NCI-H446 (cell line): ENCODE results near the gene DDX41.
"Not testable (repeated sequence)": the region's sequence is repeated elsewhere in the genome, so short reads cannot be mapped to it uniquely, and the experiment has no call there.

Experiments used
- DNase-seq, 2 experiments: peaks; one replicate each; lab custom pipeline; 2025; lab: John Stamatoyannopoulos, UW

DDX41 gene

DNA sequence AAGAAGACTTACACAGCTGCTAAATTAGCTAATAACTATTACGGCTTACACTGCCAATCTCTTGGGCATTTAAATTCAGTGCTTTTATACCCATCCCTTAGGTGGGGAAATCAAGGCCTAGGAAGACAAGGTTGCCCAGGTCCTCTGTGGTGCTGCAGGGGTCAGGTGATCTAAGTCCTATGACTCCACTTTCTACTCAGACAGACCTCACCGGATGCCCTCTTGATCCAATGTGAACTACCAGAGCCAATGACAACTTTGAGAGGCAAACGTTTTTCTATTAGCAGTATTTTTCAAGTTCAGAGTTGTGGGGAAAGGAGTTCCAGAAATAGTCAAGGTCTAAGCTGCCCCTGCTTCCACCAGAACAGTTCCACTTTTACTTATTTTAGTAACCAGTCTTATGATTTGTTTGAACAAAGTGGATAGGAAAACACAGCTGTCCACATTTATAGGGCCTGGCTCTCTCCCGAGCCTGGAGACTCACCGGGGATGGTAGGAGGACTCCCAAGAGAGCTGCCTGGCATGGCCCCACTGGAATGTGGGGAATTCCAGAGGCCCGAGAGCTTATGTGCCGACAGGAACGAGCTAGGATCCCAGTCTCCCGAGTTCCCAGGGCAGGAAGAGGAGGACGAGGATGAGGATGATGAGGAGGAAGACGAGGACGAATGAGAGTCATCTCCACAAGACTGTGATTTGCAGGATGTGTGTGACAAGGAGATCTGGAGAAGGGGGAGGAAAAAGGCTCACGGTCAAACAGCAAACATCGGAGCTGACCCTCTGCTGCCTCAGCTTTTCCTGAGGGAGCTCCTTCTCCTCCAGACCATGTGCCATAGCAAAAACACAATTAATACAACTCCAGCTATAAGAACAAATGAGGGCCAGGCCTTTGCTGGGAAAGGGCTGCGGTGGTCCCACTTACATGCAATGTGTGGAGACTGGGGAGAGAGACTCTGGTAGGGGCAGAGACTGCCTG lies 20.9 kb upstream of the DDX41 start:
- no peak for DNase-seq

DNA sequence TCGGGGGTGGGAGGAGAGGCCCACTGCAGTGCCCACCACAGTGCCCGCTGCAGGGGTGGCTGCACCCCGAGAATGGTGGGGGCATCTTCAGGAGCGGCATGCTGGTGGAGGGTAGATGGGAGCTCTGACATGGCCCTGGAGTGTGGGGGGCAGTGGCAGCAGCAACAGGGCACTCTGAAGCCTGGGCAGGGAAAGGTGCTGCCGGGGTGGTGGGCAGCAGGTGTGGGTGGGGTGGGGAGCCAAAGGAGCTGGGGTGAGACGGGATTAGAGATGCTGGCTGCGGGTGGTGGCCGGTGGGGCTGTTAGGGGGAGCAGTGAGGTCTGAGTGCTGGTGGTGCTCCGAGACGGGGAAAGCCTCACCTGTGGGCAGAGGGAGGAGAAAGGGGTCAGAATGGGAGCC lies 19.6 kb upstream of the DDX41 start:
- no peak for DNase-seq

DNA sequence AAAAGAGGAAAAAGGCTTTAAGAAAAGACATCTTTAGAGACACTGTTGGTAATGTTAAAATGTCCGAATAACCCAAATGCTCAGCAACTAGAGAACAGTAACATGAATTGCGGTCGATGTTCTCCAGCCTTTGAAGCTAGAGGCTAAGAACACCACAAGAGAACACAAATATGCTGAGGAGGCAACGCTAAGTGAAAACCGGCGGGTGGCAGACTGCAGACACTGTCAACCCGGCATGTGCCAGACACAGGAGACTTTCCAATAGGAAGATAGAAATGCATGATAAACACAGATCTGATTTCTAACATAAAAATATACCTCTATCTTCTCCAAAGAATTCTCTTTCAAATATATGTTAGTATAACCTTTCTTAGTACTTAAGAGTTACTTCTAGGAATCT lies 18.4 kb upstream of the DDX41 start:
- DNase-seq = no peak

DNA sequence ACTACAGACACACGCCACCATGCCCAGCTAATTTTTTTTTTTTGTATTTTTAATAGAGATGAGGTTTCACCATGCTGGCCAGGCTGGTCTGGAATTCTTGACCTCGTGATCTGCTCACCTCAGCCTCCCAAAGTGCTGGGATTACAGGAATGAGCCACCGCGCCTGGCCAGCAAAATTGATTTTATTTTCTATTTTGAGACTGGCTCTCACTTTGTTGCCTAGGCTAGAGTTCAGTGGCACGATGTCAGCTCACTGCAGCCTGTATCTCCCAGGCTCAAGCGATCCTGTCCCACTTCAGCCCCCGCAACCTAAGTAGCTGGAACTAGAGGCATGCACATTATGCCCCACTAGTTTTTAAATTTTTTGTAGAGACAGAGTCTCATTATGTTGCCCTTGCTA lies 17.7 kb upstream of the DDX41 start:
- not testable (repeated sequence) for DNase-seq

DNA sequence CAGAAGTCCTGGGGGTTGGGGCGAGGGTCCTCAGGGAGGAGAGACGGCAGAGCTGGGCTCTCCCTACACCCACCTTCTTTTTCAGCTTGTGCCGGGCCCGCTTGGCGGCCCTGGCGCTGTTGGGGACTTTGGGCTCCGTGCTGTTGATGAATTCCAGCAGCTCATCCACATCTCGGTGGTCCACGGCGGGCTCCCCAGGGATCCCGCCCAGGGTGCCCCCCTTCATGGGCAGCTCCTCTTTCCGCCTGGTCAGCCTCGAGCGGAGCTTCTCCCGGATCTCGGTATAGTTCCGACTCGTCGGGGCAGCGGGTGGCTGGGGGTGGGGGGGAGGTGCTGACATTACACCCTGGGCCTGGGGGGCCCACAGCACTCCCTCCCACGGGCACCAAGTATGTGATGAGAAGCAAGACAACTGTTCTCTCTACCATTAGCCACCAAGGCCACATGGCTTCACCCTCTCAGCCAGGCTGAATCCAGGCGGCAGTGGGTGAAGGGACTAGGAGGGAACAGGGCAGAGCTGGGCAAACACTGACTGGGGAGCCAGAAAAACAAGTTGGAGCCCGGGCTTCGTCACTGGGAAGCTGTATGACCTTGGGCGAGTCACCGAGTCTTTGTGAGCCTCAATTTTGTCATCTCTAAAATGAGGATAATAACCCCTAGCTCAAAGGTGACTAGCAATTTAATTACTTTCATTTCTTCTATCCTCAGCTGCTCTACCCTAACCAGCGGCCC lies 14.6 kb upstream of the DDX41 start:
- no peak for DNase-seq

DNA sequence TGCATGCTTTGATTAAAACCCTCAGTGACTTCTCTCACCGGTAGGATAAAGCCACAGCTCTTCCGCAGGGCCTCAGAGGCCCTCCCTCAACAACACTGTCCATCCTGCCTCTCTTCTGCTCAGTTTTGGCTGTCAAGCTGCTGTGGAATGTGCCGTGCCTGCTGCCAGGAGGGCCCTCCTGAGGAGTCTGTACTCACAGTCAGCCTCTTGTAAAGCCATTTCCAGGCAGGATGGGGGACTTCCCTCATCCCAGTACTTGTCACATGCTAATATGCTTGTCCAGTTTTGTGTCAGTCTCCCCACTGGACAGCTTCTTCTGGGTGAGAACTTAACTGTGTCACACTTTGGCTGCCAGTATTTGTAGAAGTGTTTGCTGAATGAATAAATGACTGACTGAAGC lies 13.9 kb upstream of the DDX41 start:
- DNase-seq = no peak

DNA sequence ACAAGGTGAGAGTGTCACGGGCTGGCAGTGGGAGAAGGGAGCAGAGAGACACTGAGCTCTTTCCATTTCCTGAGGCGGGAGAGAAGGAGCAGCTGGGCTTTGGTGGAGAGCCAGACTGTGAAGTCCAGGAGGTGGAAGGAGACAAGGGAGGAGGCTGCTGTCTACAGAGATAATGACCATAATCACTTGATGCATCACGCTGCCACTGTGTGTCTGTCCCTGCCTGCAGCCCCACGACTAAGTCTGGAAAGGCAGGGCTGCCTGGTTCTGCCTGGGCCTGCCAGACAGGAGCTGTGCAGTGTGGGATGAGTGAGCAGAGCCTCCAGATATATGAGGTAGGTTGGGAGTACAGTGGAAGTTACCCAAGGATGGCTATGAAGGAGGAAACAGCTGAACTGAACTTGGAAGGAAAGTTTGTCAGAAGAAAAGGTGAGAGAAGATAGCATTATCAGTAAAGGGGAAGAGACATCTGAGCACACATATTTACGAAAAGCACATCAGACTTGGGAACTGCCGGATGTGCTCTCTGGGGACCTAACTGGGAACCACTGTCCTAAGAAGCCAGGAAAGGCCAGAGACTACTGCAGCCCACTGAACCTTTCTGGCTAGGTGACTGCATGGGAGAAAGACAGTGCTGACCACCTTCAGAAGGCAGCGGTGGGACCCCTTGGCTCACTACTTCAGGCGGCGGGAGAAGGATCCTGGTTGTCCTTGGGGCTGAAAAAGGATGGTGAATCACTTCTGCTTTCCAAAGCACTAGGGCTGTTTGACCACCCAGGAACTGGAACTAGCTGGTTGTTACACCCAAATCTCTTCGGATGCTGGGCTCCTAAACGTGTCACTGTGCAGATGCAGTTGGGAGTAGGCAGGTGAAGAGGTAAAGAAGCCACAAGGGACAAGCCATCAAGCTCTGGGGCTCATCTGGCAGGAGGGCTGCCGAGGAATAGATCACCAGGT lies 12.8 kb upstream of the DDX41 start:
- DNase-seq = no peak

DNA sequence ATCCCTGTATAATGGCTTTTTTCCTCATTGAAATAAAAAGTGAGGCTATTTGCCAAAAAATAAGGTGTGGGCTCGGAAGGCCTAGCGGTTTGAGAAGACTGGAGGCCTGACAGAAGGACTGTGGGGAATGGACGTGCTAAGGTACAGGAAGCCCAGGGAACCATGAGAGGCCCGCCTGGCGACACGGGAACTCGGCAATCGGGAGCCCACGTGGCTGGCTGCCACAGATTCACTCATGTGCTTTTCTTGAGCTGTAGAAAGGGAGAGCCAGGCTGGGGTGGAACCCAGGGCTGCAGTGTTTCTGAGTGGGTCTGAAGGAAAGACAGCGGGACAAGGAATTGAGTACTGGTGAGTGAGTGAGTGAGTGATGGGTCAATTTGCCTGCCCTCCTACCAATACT lies 11.9 kb upstream of the DDX41 start:
- DNase-seq = no peak

DNA sequence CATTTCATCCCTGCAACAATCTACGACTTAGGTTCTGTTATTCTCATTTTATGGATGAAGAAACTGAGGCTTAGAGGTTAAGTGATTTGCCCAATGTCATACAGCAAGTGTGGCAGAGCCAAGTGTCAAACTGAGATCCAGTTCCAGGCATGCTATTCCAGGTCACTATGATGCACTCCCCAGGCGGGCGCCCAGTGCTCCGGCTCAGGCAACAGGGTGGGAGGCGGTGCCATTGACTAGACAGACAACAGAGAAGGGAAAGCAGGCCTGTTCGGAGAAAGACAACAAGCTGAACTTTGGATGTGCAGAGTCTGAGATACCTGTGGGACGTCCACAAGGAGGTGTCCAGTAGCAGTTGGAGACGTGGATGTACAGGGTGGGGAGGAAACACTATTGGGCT lies 10.8 kb upstream of the DDX41 start:
- no peak for DNase-seq

DNA sequence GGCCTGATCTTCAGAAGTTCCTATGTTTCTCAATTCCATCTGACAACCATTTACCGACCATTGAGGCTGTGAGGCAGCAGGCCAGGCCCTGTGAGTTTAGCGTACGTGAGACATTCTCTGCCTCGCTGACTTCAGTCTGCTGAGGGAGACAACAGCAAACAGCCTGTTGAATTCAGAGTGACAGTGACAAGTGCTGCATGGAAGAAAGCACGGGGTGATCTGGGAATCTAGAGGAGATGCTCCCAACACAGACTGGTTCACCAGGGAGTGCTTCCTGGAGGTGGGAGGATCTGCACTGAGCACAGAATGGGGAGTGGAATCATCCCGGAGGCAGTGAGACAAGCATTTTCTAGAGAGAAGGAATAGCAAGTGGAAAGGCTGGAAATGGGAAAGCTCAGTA lies 10.0 kb upstream of the DDX41 start:
- no peak for DNase-seq

DNA sequence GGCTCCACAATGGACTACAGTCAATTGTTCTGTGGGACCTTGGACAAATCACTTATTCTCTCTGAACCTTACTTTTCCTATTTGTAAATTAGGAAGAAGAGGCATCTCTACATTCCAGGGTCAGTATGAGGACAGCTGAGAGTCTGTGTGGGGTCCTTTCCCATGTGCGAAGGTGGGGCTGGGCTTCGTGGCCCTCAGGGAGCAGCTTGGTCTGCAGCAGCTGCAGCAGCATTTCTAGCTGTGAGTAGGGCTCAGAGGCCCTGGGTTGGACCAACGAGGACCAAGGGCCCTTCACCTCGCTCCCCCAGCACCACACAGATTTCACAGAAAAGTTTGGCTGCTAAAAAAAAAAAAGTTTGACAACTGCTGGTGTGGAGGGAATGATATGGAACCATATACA lies 9.4 kb upstream of the DDX41 start:
- DNase-seq = no peak

DNA sequence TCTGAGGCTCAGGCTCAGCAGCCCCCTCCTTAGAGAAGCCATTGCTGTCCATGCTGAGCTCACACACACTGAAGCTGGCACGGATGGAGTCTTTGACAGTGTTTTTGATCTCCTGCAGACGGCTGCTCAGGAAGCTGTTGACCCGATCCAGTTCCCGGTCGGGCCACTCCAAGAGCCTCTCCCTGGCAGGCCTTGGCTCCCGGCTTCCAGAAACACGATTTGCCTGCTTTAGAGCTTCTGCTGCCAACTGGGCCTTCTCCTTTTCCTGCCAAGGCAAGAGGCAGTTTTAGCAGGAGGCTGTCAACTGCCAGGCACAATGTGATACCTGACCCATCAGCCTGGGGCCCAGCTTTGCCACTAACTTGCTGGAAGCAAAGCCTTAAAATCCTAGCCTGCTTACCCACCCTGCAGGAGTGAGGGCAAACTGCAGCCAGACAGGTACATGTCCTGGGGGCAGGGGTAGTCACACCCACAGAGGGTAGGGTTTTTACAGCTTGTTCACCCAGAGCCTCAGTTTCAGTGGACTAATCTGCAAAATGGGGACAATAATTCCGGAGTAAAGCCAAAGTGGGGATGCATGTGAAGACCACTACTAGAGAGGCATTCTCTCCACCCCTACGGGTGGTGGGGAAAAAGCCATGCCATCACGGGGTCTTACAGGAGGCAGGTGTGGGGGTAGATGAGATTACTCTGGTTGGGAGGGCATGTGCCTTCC lies 8.3 kb upstream of the DDX41 start:
- DNase-seq = no peak

DNA sequence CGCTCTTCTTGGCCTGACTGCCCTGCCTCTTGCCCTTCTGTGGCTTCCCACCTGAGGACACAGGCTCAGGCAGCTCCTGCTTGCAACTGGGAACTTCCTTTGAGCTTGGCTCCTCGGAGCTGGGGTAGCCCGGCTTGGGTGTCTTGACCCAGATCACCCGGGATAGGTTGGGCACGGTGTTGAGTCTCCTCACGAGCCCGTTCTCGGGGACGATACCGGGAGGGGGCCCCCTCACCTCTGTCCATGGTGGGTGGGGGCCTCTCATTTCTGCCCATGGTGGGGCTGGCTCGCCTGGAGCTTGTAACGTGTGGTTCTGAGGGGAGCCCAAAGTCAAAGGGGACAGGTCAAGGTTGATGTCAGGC lies 7.8 kb upstream of the DDX41 start:
- DNase-seq = no peak

DNA sequence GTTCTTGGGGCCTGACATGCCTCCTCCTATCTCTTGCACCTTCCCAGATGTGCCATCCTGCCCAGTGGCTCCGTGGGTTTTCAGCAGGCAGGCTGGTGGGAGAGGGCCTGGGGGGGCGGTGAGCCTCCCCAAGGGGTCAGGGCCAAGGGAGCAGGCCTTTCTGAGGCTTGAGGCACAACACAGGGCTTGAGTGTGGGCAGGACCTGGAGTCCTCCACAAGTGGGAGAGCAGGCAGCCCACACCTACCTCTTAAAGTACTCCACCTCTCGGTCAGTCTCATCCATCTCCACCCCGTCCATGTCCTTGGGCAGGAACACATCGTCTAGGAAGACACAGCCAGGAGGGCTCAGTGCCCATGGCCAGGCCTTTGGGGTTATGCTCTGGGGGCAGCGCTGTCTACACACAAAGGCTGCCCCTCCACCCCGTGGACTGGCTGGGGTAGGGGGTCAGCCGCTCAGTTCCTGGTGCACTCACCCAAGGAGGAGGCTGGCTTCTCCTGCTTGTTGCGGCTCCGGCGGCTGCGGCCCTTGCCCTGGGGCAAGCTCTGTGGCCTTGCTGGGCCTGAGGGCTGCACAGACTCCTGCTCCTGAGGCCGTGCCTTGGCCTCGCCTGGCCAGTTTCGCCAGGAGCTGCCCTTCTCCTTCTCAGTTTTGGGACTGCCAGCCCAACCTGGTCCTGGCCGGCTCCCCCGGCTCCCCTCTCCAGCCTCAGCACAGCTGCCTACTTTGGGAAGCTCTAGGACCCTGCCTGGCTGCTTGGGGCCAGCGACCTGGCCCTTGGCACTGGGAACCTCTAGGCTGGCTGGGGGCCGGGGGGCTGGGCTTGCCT lies 7.2 kb upstream of the DDX41 start:
- DNase-seq = no peak

DNA sequence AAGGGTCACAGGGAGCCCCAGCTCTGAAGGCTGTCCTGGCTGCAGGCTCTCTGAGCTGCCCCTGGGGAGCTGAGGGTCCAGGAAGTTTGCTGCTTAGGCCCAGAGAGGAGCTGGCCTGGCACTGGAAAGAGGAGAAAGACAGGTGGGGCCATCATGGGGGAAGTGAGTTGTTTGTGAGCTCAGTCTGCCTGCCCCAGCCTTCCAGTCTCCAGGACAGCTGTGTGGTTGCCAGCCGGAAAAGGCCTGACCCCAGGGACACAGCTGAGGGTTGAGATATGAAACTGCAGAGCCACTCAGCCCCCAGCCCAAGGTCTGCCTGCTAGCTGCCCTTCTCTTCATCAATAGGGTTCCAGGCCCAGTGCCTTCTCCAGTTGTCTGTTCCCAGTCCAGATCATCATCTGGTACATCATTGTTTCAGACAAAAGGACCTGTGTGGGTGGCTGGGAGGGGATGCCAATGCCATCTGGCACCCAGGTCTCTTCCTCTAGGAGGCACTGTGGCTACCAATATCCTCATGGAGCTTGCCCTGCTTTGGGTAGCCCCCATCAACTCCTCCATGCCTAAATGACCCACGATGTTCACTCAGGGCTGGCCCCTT lies 4.3 kb upstream of the DDX41 start:
- no peak for DNase-seq

DNA sequence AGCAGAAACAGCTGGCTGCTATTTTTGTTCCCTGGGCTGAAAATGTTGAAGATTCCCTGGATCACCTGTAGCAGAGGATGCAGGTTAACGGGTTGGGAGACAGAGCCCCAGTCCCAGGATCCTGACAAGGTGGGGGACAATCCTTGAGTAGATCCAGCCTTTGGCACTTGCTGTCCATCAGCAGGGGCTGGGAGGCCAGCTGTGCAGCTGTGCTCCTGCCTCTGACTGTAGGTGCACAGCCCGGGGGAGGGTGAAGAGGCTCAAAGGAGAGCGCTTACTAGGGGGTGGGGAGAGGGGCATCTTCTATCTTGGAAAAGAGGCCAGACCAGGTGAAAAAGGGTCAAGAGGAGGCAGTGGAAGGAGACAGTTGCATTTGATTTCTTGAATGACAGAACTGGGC lies 3.5 kb upstream of the DDX41 start:
- DNase-seq = no peak

DNA sequence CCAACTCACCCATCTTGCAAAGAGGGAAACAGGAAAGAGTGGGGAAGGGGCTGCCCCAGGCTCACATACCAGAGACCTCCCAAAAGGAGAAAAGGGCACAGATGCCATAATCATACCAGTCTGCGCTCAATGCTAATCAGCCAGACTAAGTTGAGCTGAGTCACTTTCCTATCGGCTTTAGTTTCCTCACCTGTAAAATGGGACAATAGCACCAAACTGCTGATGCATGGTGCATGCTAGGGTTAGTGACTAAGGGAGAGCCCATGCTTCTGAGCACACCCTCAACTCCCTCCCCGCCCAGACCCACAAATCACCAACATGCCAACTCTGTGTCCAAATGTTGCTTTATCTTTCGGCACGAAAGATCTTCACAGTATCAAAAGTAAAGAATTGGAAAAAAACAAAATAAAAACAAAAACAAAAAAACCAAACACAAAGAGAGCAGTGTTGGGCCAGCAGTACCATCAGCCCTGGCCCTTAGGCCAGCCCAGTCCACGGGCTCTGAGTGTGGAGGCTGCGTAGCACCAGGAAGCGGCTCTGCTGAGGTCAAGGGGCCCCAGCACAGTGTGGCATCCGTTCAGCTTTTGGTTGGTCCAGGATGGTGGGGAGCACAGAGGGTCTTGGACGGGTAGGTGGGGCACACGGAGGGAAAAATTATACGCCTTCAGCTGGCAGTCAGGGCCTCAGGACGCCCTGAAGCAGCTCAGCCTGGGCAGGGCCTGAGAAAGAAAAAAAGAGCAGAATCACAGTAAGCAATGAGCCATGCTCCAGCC lies 2.9 kb upstream of the DDX41 start:
- no peak for DNase-seq

DNA sequence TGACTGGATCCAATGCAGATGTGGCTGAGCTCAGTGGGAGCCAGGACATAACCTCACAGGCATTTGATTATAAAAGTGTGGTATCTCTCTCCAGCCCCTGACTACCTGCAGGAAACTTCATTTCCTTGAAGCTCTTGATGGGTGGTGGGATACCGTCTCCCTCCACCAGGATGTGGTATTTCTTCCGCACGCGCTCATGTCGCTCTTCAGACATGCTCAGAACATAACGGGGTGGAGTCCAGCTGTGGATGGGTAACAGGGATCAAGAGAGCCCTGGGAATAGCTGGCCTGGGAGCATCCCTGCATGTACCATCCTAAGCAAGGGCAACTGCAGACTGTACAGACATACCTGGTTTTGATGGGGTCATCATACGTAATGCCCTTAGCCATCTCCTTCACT lies 1.2 kb downstream of the DDX41 start:
- DNase-seq = no peak

DNA sequence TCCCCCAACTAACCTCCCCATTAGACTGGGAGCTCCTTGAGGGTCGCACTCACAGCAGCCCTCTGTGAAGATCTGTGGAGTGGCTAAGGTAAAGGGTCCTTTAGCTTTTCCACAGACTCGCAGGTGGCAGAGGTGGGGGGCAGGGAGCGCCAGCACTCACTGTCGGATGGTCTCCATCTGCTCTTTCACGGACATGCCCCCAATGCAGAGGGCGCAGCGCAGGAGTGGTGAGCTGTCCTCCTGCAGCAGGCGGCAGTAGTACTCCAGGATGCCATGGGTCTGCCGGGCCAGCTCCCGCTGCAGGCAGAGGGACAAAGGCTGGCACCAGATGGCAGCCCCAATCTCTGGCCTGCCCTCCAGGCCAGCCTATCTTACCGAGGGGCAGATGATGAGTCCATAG lies 2.2 kb downstream of the DDX41 start:
- DNase-seq = no peak

DNA sequence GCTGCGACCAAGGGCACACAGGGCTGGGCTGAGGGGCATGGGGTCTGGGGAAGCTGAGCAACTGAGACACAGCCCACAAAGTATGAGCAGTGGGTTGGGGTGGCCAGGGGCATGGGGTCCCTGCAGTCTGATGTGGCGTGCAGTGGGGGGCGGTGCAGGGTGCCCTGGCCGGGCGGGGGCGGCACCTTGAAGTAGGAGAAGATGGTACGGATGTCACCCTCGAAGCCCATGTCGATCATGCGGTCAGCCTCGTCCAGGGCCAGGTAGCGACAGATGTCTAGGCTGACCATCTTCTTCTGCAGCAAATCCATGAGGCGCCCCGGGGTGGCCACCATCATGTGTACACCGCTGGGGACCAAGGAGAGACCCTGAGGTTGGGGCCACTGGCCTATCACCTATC lies 3.3 kb downstream of the DDX41 start:
- DNase-seq = no peak
